Activated CD4-positive, alpha-beta T cell treated with anti-CD3 and anti-CD28 coated beads for 4 hours (primary cell): ENCODE measurements around the gene REXO4.
"Not testable (repeated sequence)": the region's sequence is repeated elsewhere in the genome, so short reads cannot be mapped to it uniquely, and the experiment has no call there.

Source experiments
- DNase-seq, 2 donors: peaks; one replicate each; pipeline ENCODE4 v3.0.0-alpha.2; 2020

REXO4 gene

GRCh38 chr9:133385452-133385851, 32.4 kb downstream of the REXO4 start:
- DNase-seq = no peak

- DNase-seq = no peak
Measured at GRCh38 chr9:133384736-133385321, 33.0 kb downstream of the REXO4 start.

- DNase-seq = no peak
Measured at GRCh38 chr9:133383438-133383837, 34.4 kb downstream of the REXO4 start.

GRCh38 chr9:133382507-133383141, 35.2 kb downstream of the REXO4 start:
- no peak for DNase-seq

- no peak for DNase-seq
Measured at GRCh38 chr9:133380734-133381133, 37.1 kb downstream of the REXO4 start.

GRCh38 chr9:133379153-133380086, 38.4 kb downstream of the REXO4 start:
- no peak for DNase-seq

GRCh38 chr9:133378408-133378962, 39.3 kb downstream of the REXO4 start:
- DNase-seq = no peak

GRCh38 chr9:133377721-133378216, 40.0 kb downstream of the REXO4 start:
- DNase-seq = no peak

GRCh38 chr9:133377280-133377679, 40.5 kb downstream of the REXO4 start:
- not testable (repeated sequence) for DNase-seq

GRCh38 chr9:133375724-133376654, 41.8 kb downstream of the REXO4 start, which contains the start of the genes STKLD1 and SURF4:
TSS of gene STKLD1 (plus strand) at chr9:133376366. CDS start at chr9:133376474, 108 bp downstream.
TSS of gene SURF4 (minus strand) at chr9:133376060. CDS start at chr9:133375969, 91 bp downstream.
- DNase-seq = peak; percentile 90 to 94

GRCh38 chr9:133375116-133375723, 42.6 kb downstream of the REXO4 start:
- DNase-seq = no peak

GRCh38 chr9:133374612-133375115, 43.1 kb downstream of the REXO4 start:
- no peak for DNase-seq

GRCh38 chr9:133372144-133372543, 45.7 kb downstream of the REXO4 start:
- DNase-seq = no peak

GRCh38 chr9:133371261-133371711, 46.5 kb downstream of the REXO4 start:
- DNase-seq = peak; percentile 70 to 73

- DNase-seq = peak; percentile 31 to 39
Measured at GRCh38 chr9:133370685-133371084, 47.1 kb downstream of the REXO4 start.

GRCh38 chr9:133369933-133370332, 47.9 kb downstream of the REXO4 start:
- no peak for DNase-seq

GRCh38 chr9:133369422-133369821, 48.4 kb downstream of the REXO4 start:
- no peak for DNase-seq

GRCh38 chr9:133368249-133368881, 49.4 kb downstream of the REXO4 start:
- DNase-seq = no peak

- no peak for DNase-seq
Measured at GRCh38 chr9:133367778-133368177, 50.0 kb downstream of the REXO4 start.

GRCh38 chr9:133367221-133367620, 50.6 kb downstream of the REXO4 start:
- no peak for DNase-seq

- no peak for DNase-seq
Measured at GRCh38 chr9:133366435-133366834, 51.4 kb downstream of the REXO4 start.
